ENCODE measurements around the gene SRGAP3.
A peak's percentile ranks its signal among the peaks of the same experiment; 100 is the strongest.

SRGAP3 gene

DNA sequence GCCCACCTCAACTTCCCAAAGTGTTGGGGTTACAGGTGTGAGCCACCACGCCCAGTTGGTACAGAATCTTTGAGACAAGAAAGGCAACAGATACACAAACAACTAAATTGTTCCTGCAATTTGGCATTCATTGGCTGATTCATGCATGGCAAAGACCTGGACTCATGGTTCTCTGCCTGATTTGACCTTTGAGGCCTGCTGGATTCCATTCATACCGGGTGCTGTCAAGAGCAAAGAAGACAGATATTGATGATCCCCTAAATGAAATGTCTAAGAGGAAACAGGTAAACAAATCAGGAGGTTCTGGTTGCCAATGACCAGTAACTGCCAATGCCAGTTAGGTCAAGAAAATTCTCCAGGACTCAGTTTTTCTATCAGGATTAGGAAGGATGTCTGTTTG lies 242.2 kb downstream of the SRGAP3 start:
- no peak for DNase-seq

DNA sequence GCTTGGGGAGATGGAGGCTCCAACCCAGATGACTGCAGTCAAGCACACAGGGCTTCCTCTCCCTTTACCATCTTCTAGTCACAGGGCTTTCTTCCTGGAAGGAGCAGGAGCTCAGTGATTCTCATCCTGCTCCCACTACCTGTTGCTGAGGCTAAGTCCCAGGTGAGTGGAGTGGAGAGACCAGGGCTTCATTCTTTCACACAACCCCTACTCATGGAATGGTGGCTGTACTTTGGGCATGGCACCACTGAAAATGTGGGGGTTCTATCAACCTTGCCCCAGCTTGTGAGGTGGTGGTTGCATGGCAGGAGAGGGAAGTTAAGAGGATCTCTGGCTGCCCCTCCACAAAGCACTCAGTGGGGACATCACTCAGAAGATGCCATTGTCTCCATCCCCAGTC lies 249.4 kb downstream of the SRGAP3 start:
- DNase-seq: no peak

DNA sequence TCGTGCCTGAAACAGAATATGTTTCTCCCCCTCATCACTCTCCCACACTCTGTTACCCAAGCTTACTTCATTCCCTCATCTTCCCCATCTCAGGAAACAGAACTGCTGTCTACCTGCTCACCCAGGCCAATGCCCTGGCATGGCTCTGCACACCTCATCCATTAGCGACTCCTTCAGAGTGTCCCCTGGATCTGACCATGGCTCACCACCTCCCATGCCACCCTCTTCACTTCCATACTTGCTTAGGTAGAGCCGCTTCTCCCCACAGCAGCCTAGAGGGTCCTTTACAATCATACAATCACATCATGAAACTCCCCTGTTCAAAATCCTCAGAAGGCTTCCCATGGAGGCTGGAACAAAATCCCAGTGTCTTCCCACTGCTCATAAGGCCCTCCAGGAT lies 252.3 kb downstream of the SRGAP3 start:
- DNase-seq: no peak

DNA sequence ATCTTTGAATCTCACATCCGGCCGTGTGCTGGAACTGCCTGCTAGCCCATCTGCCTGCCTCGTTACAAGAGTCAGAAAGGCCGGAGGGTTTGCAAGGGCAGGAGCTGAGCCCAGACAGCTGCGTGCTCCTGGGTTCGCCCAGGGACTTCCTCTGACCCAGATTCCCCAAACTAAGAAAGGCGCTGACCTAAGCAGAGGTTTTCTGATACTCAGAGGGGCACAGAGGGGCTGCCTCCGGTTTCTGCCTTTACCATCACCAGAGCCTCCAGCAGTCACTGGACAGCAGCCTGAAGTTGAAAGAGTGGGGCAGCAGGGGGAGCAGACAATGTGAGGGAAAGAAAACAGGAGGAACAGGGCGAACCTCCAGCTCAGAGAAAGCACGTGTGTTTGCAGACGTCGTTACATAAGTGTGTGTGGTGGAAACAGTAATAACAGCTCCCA lies 252.7 kb downstream of the SRGAP3 start:
- no peak for DNase-seq

DNA sequence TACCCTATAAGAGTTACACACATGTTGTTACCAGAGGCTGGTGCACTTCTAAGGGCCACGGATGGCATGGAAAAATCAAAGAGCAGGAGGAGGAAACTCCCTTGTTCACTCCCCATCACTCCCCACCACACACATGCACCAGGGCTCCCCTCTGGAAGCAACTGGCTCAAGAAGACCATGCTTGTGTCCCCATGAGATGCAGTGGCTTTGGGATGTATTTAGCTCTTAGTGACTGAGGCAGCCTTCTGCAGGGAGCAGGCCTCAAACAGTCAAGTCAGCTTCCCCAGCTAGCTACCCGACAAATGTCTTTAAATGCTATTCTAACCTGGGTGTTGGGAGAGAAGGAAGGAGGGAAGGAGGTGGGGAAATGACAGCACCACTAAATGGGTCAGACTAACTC lies 253.2 kb downstream of the SRGAP3 start:
- no peak for DNase-seq

DNA sequence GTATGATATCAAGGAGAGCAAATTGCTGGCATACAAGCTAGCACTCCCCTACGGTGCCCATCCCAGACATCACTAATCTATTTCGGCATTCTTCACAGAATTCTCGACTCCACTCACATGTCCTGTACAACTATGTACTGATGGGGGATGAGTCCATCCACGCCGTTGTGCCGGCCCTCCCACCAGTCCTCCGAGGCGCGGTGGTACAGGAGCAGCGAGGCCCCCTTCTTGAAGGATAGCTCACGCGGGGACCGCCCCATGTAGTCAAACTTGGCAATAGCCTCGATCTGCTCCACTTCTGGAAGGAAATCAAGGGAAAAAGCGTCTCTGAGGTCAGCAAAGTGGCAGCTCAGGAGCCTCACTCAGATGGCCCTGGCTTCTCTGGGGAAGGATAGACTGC lies 255.2 kb downstream of the SRGAP3 start:
- no peak for DNase-seq

DNA sequence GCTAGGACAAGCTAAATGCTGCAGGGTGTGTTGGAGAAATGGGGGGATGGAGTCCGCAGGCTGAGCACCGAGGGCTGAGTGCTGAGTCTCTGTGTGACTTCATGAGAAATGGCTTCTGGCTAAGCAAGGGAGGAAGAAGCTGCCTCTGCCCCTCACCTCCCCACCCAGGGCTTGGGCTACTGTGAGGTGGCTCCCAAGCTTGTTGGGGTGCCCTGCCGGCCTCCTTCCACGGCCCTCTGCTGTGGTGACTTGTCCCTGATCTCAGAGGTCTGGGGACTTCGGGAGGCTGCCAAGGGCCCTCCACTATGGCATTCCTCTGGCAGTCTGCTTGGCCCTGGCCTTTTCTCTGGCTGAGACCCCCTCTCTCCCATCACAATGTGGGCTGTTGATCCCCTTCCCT lies 256.1 kb downstream of the SRGAP3 start:
- no peak for DNase-seq

DNA sequence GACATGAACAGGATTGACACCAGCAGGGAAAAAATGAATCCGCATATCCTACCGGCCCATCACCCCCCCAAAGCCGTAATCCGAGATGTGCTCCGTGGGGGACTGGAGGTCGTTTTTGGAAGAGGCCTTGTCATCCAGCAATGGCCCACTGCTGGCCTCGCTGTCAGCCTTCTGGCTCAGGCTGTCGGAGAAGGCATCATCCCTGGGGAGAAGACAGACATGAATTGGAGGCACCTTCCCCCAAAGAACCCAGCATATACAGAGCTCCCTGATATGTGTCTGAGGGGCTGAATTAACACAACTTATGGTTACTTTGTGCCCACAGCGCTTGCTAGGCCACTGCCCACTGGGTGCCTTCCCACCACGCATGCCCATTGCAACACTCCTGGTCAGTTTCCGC lies 256.6 kb downstream of the SRGAP3 start:
- DNase-seq: no peak

DNA sequence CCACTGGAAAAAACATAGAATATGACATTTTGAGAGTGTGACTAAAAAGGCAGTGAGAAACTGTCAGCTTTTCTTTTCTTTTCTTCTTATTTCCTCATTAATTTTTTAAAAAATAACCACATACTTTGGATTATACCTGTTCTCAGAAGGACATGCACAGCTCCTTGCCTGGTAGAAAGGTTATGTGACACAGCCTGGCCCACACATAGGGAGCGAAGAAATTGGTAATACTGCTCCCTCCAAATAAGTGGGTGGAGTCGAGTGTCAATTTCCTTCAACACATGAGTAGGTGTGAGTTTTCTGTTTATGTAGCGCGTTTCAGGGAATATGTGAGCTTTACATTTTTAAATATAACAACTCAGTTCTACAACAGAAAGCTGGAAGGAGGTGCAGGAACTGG lies 257.2 kb downstream of the SRGAP3 start:
- DNase-seq: no peak

DNA sequence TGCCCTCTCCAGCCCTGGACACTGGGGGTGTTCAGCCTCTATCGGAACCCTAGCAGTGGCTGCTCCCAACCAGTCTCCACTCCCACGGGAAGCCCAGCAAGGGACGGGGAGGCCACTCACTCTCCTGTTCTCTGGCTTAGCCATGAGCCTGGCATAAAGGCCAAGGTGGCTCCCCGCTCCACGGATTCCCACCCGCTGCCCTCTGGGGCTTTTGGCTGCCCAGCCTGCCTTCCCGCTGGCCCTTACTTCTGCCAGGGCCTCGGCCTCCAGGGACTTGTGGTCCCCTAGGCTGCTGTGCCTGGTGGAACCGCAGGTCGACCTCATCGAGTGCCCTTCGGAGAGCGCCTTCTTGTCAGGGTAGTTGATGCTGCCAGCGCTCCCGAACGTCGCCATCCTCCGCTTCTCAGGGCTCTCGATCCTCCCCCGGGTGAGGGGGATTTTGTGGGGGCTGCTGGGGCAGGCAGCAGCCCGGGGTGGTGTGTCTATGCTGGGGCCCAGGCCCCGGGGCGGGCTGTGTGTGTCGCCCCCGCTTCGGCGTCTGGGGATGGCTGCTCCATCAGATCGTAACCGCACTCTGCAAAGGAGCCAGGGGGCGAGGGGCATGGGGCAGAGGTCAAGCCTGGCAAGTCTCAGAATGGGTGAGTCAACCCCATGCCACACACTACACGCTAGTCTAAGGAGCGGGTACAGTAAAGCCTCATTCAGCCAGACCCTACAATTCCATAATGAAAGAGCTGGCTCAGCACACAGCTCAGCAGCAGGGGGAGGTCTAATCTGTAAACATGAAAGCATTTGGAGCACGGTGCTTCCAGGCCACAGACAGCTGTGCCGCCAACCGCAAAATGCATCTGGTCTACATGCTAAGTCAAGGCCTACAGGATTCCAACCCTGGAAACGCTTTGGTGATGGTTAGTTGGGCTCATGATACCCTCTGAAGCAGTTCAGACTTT lies 258.9 kb downstream of the SRGAP3 start:
- no peak for DNase-seq

DNA sequence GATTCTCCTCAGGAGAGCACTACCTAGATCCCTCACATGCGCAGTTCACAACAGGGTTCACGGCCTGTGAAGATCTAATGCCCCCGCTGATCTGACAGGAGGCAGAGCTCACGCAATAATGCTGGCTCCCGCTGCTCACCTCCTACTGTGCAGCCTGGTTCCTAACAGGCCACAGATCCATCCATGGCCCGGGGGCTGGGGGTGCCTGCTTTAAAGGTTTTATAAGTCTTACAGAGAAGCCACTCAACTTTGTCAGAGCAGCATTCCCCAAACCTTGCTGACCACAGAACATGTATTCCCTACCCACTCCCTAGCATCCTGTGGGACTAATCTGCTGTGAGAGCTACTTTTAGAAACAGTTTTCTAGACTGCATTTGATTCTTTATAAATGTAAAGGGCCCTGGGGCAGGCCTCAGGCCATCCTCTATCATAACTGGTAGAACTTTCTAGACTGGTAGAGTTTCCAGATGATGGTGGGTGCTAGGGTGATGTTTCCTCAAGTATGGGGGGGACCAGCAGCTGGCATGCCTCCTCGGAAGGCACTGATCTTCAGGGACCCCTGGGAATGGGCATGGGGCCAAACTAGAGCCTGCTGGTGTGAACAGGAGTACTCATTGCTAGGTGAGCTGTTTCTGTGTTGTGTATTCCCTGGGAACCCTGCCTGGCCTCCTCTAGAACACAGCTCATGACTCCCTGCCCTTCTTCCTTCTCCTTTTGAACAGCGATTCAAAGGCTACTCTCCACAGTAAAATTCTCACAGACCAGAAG lies 260.5 kb downstream of the SRGAP3 start:
- no peak for DNase-seq

DNA sequence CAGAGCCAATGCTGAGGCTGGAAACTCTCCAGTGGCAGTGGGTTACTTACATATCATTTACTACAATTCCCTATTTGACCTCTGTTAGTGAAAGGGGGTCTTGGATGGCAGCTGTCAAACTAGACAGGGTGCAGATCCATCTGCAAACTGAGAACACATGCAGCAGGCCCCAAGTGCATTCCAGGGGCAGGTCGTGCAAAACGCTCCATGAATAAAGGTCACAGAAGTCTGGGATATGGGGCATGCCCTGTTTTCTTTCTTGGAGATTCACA lies 261.1 kb downstream of the SRGAP3 start:
- no peak for DNase-seq

DNA sequence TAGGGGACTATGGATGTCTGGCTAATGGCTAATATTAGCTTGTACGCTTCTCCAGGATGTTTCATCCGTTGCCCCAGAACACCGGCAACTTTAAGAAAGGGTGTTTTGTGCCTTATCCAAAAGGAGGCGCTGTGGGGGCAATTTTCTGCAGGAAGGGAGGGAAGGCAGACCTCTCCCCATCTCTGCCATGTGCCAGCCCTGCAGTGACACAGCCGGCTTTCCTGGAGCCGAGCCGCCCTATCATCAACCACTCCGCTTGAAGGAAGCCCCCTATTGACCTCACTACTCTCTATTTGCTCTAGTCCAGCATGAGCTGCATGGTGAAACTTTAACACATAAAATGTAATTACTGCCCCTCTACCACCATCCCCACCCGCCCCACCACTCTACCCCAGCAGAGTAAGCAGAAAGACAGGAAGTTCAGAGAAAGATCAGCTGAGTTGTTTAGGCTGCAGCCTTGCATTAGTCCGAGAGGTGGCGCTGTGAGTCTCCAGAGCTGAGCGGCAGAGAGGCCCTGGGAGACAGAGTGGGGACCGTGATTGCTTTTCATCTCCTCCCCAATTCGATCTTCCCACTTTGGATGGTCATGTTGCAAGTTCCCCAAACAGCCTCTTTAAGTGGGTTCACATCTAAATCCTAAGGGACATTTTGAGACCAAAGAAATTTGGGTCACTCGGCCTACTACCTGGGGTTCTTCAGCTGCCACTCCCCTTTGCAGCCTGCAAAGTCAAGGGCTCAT lies 261.6 kb downstream of the SRGAP3 start:
- DNase-seq: peak; percentile 29

DNA sequence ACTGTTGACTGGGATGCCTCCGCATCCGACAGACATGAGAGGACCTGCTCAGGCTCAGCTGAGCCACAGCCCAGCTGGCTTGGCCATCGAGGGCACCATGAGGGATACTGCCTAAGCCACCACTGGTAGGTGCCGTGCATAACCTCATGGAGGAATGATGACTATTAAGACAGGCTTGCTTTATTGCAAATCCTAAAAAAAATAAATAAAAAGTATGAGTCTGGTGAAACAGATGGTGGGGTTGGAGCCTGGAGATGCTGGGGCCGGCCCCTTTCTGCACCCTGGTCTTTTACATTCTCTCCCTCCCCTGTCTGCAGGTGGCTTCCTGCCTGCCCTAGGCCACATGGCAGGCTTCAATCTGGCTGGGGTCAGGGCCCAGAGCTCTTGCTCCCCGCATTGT lies 262.2 kb downstream of the SRGAP3 start:
- DNase-seq: no peak

DNA sequence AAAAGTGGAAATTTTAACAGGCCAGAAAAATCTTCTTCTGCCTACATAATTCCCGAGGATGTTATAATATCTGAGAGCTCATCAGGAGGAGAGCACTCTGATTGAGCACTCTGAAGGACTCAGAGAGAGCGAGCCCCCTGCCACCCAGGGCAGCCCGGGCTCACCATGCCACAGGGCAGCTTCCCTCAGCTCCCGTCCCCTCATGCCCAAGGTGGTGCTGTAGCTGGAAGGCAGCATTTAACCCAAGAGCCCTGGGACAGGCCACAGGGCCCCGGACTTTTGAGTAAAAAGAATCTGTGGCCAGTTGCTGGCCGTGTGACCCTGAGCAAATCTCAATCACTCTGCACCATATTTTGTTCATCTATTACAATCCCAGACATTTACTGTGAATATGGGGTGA lies 262.7 kb downstream of the SRGAP3 start:
- DNase-seq: no peak

DNA sequence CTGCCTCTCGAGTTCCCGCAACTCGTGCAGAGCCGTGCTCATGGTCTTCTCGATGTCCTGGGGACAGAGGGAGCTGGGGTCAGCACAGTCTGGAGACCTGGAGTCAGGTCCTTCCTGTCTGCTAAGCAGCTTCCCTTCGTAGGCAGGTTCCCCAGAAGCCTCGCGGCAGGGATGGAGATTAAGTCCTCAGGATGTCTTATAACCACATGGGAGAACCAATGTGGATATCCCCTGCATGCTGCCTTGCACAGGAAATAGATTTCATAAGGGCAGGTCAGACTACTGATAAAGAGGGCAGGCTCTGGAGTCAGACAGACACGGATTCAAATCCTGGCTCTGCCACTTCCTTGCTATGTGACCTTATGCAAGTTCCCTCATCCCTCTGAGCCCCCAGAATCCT lies 263.6 kb downstream of the SRGAP3 start:
- DNase-seq: no peak

DNA sequence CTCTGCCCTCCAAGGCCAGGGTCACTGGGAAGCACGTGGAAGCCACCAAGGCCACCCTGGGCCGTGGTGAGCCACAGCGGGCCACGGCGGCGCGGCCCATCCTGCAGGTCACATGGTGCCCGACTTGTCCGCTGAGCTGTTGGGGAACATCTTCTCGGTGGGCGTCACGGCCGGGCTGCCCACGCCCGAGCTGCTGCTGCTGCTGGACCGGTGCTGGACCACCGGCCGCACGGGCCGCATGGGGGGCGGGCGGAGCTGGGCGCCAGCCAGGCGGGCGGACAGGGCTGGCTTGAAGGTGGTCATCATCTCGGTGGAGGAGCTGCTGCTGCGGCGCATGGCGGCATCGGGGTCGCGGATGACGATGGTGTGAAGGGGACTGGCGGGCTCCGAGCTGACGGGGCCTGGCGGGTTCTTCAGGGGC lies 264.0 kb downstream of the SRGAP3 start:
- DNase-seq: no peak

DNA sequence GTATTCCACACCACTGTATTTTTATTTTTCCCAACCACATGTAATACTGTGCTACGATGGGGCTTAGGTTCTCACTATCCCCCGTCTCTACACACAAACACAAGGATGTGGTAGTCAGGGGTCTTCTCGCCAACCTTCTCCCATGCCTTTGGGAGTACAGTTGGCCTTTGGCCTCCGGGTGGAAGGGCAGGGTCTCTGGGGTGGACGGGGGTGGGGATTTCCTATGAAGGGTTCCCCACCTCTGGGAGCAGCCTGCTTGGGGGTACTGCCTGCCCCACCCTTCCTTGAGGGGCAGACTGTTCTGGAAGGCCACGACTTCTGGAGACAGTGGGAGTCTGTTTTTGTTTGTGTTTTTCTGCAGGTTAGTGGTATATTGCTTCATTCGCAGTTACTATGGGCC lies 264.9 kb downstream of the SRGAP3 start:
- no peak for DNase-seq

DNA sequence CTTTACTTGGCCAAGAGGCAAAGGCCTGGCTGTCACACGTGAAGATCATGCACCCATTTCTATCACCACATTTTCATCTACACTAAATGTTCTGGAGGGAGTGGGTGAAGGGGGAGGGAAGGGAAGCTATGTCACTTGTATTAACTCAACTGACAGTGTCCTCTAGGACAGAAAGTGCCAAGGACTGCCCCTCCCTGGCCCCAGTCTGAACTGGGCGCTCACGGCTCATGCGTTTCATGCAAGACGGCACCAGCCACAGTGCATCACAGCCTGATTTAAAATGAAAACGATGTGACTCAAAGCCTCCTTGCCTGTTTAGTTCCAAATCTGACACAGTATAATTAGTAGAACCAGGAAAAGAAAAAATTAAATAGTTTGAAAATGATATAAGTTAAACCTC lies 265.4 kb downstream of the SRGAP3 start:
- DNase-seq: no peak

DNA sequence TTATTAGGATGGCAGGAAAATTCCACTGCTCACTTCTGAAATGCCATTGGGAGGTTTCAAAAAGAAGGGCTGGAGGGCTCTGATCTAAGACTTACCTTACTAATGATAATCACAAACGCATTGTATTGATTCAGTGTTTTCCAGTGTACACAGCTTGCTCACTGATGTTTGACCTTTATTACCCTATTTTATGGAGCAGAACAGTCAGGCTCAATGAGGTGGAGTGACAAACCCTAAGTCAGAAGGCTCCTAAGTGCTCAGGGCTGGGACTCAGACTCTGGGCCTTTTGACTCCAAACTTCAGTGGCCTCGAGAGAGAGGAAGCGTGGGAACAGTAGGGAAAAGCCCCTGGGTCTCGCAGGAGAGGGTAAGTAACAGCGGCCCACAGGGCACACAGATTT lies 265.9 kb downstream of the SRGAP3 start:
- no peak for DNase-seq

DNA sequence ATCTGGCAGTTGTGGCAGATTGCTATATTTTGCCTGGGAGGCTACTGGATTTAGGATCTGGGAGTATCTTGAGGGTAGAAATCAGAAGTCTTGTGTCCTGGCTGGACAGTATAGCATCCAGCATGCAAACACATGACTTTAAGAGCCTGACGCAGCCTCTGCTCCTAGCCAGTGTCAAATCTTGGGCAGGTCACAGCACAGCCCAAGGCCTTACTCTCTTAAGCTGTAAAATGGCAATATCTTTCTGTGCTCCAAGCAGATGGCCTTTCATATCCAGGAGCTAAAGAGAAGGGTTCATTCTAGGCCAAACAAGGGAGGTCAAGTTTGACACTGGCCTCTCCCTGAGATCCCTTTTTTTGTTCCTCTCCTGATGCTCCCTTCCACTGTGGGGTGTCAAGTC lies 266.4 kb downstream of the SRGAP3 start:
- no peak for DNase-seq

DNA sequence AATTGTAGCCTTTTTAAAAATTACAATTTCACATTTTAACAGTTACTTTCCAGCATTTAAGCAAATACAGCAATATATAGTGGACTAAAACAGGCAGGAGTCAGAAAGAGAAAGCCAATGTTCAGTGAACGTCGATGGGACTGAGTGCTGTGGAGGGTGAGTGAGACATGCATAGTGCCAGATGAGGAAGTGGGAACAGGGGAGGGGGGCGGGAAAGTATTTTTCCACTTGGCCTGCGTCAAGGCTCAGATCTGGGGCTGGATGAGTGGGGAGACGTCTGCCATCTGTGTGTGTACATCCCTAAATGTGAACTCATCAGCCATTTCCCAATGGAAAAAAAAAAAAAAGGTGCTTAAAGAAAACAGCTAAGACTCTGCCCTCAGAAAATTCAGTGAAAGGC lies 266.9 kb downstream of the SRGAP3 start:
- no peak for DNase-seq

DNA sequence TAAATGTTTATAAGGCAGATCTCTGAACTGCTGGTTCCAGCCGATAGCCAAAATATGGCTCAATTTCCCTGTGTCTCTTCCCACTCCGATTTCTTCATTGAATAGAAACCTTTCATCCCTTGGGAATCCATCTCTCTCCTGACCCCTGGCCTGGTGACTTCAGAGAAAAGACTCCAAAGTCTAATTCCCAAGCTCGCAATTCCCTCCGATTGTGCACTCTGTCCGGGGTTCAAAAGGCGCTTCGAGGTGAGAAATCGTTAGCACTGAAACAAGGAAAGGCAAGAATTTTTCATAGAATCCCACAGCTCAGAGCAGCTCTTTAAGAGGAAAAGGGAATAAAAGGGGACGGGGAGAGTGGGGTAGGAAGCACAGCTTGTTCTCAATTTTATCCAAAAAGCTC lies 267.7 kb downstream of the SRGAP3 start:
- no peak for DNase-seq

DNA sequence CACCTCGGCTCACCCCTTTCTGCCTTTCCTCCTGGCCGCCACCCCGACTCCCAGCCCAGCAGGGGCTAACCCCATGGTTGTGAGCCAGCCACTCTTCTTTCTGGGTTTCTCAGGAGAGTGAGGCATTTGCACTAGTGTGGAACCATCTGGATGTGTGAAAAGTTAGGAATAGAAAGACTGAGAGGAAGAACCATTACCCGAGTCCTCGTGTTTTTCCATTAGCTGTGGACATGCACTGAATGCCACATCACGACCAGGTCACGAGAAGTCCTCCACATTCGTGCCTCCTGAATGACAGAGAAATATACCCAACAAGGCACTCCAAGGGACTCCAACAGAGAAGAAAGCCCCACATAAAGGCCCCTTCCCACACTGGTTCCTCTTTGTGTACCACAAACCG lies 268.1 kb downstream of the SRGAP3 start:
- no peak for DNase-seq

All from NCI-H2227 treated with DMSO at 0.1 percent for 48 hours (cell line).